GM12878 (cell line): ENCODE measurements around the gene CNTNAP2. TPM values are rescaled to one million over a fixed set of nuclear protein-coding genes. Genes with fewer than 3 reads are reported as not detected.

Experiments used
- GABPA ChIP-seq: IDR thresholded peaks from 2 replicates; pipeline ENCODE4 v1.6.1; 2014; ENCODE audit warnings: antibody characterized with exemption, low read depth, mild to moderate bottlenecking, inconsistent platforms
- HSF1 ChIP-seq: fragments of 150-350 bp; IDR thresholded peaks from 2 replicates; pipeline ENCODE4 v1.6.1; 2014; ENCODE audit warnings: mild to moderate bottlenecking, low read depth, low read length
- KAT2A ChIP-seq: conservative IDR thresholded peaks from 2 replicates; pipeline ENCODE4 v1.6.1; 2011; ENCODE audit warnings: low read depth, low read length; ENCODE audit not compliant: control insufficient read depth
- NKRF ChIP-seq: fragments of 450-650 bp; conservative IDR thresholded peaks from 2 replicates; pipeline ENCODE4 v1.6.1; 2017; ENCODE audit warnings: mild to moderate bottlenecking, moderate library complexity
- PBX3 ChIP-seq: IDR thresholded peaks from 2 replicates; pipeline ENCODE4 v1.6.1; 2011; ENCODE audit warnings: mild to moderate bottlenecking, low read depth, low read length, moderate library complexity; ENCODE audit not compliant: insufficient replicate concordance
- USF1 ChIP-seq: IDR thresholded peaks from 2 replicates; pipeline ENCODE4 v1.6.1; 2011; ENCODE audit warnings: borderline replicate concordance, low read depth, mild to moderate bottlenecking, moderate library complexity, mixed read lengths, low read length; ENCODE audit not compliant: insufficient read depth; ENCODE audit errors: extremely low read length
- polyA plus RNA-seq, 11 experiments: library from polyadenylated mRNA; depleted of rRNA in 4 of 11; unstranded in 6 of 11; stranded (reverse) in 5 of 11; fragments of >200 nt; fragmentation: Nextera tagmentation in 4 of 11; fragmentation: Illumina TruSeq in 1 of 11; extraction: Ambion mirVana in 4 of 11; extraction: Trizol in 1 of 11; gene quantifications; 1 replicate in 1 of 11; 2 replicates in 10 of 11; pipeline versions ENCODE4 v1.2.1 to v1.2.3, GENCODE V29; 2011 to 2016; ENCODE audit warnings: inconsistent platforms in 2 of 11, missing spikeins in 2 of 11, low read depth in 1 of 11
- total RNA-seq, 4 experiments: library from RNA; depleted of rRNA in 3 of 4; stranded (reverse); fragments of >200 nt in 3 of 4; fragmentation: Illumina TruSeq in 1 of 4; extraction: Trizol in 1 of 4; gene quantifications; 2 replicates each; pipeline versions ENCODE4 v1.2.1 to v1.2.3, GENCODE V29; 2013 to 2021

CNTNAP2 gene
- total and polyA plus RNA-seq, 10 of the 15 experiments (the other 5 are each of a cell fraction or from before 2014, with no cell fraction given): 0.03 to 0.08 (median 0.03) TPM; not detected in 7

- no peak for TF ChIP-seq USF1
- TF ChIP-seq KAT2A: no peak
- TF ChIP-seq HSF1: no peak
- TF ChIP-seq NKRF: no peak
- no peak for TF ChIP-seq GABPA
- no peak for TF ChIP-seq PBX3
Observed at GRCh38 chr7:148395990-148396716, 2279.6 kb downstream of the CNTNAP2 start (continued).
